Measurements from ENCODE around the gene CDH2.

CDH2 gene

GRCh38 chr18:27983780-27984179, 193.2 kb downstream of the CDH2 start:
- FAIRE-seq, result no peak
- TF ChIP-seq SPI1 (IDR thresholded peaks at IDR 0.05; ENCODE audit: low read depth, low read length), result no peak
- no peak for TF ChIP-seq POLR2AphosphoS5 (IDR thresholded peaks at IDR 0.05; ENCODE audit: low read depth, low read length)
- TF ChIP-seq POLR2A (IDR thresholded peaks at IDR 0.05; ENCODE audit: low read depth, low read length), result no peak
- TF ChIP-seq POU2F2 (IDR thresholded peaks at IDR 0.05; ENCODE audit: low read depth, low read length), result no peak
- TF ChIP-seq PAX5 (IDR thresholded peaks at IDR 0.05; ENCODE audit: insufficient read depth, low read length, severe bottlenecking), result no peak
- no peak for TF ChIP-seq TAF1 (IDR thresholded peaks at IDR 0.05; ENCODE audit: low read depth, low read length)
- no peak for DNase-seq (ENCODE audit: insufficient read length, low spot score)

- no peak for TF ChIP-seq TAF1 (IDR thresholded peaks at IDR 0.05; ENCODE audit: low read depth, low read length)
- no peak for TF ChIP-seq POLR2AphosphoS5 (IDR thresholded peaks at IDR 0.05; ENCODE audit: low read depth, low read length)
- no peak for TF ChIP-seq SPI1 (IDR thresholded peaks at IDR 0.05; ENCODE audit: low read depth, low read length)
- no peak for TF ChIP-seq POLR2A (IDR thresholded peaks at IDR 0.05; ENCODE audit: low read depth, low read length)
- TF ChIP-seq POU2F2 (IDR thresholded peaks at IDR 0.05; ENCODE audit: low read depth, low read length), result no peak
- TF ChIP-seq PAX5 (IDR thresholded peaks at IDR 0.05; ENCODE audit: insufficient read depth, low read length, severe bottlenecking), result no peak
- DNase-seq (ENCODE audit: insufficient read length, low spot score) (no peak), FAIRE-seq (no peak)
These were observed 200.0 kb downstream of the CDH2 start for GRCh38 chr18:27976806-27977408.

GRCh38 chr18:27970321-27970720, 206.6 kb downstream of the CDH2 start:
- DNase-seq (ENCODE audit: insufficient read length, low spot score), result no peak
- TF ChIP-seq TAF1 (IDR thresholded peaks at IDR 0.05; ENCODE audit: low read depth, low read length) (no peak), POU2F2 (IDR thresholded peaks at IDR 0.05; ENCODE audit: low read depth, low read length) (no peak), SPI1 (IDR thresholded peaks at IDR 0.05; ENCODE audit: low read depth, low read length) (no peak), POLR2A (IDR thresholded peaks at IDR 0.05; ENCODE audit: low read depth, low read length) (no peak), POLR2AphosphoS5 (IDR thresholded peaks at IDR 0.05; ENCODE audit: low read depth, low read length) (no peak), PAX5 (IDR thresholded peaks at IDR 0.05; ENCODE audit: insufficient read depth, low read length, severe bottlenecking) (no peak)
- no peak for FAIRE-seq

- TF ChIP-seq POLR2A (IDR thresholded peaks at IDR 0.05; ENCODE audit: low read depth, low read length) (no peak), SPI1 (IDR thresholded peaks at IDR 0.05; ENCODE audit: low read depth, low read length) (no peak), TAF1 (IDR thresholded peaks at IDR 0.05; ENCODE audit: low read depth, low read length) (no peak), PAX5 (IDR thresholded peaks at IDR 0.05; ENCODE audit: insufficient read depth, low read length, severe bottlenecking) (no peak), POU2F2 (IDR thresholded peaks at IDR 0.05; ENCODE audit: low read depth, low read length) (no peak), POLR2AphosphoS5 (IDR thresholded peaks at IDR 0.05; ENCODE audit: low read depth, low read length) (no peak)
- no peak for DNase-seq (ENCODE audit: insufficient read length, low spot score)
- FAIRE-seq, result no peak
These were observed 207.7 kb downstream of the CDH2 start for GRCh38 chr18:27969206-27969605.

- no peak for TF ChIP-seq POLR2A (IDR thresholded peaks at IDR 0.05; ENCODE audit: low read depth, low read length)
- TF ChIP-seq PAX5 (IDR thresholded peaks at IDR 0.05; ENCODE audit: insufficient read depth, low read length, severe bottlenecking), result no peak
- TF ChIP-seq POU2F2 (IDR thresholded peaks at IDR 0.05; ENCODE audit: low read depth, low read length), result no peak
- TF ChIP-seq SPI1 (IDR thresholded peaks at IDR 0.05; ENCODE audit: low read depth, low read length), result no peak
- no peak for TF ChIP-seq TAF1 (IDR thresholded peaks at IDR 0.05; ENCODE audit: low read depth, low read length)
- TF ChIP-seq POLR2AphosphoS5 (IDR thresholded peaks at IDR 0.05; ENCODE audit: low read depth, low read length), result no peak
- FAIRE-seq (no peak), DNase-seq (ENCODE audit: insufficient read length, low spot score) (no peak)
These were observed 208.8 kb downstream of the CDH2 start for GRCh38 chr18:27967913-27968824.

GRCh38 chr18:27966881-27967280, 210.0 kb downstream of the CDH2 start:
- DNase-seq (ENCODE audit: insufficient read length, low spot score) (no peak), FAIRE-seq (no peak)

GRCh38 chr18:27964811-27965210, 212.1 kb downstream of the CDH2 start:
- DNase-seq (ENCODE audit: insufficient read length, low spot score) (no peak), FAIRE-seq (no peak)
- TF ChIP-seq POU2F2 (IDR thresholded peaks at IDR 0.05; ENCODE audit: low read depth, low read length) (no peak), PAX5 (IDR thresholded peaks at IDR 0.05; ENCODE audit: insufficient read depth, low read length, severe bottlenecking) (no peak), TAF1 (IDR thresholded peaks at IDR 0.05; ENCODE audit: low read depth, low read length) (no peak), POLR2A (IDR thresholded peaks at IDR 0.05; ENCODE audit: low read depth, low read length) (no peak), SPI1 (IDR thresholded peaks at IDR 0.05; ENCODE audit: low read depth, low read length) (no peak), POLR2AphosphoS5 (IDR thresholded peaks at IDR 0.05; ENCODE audit: low read depth, low read length) (no peak)

More at GRCh38 chr18:27966881-27967280, 210.0 kb downstream of the CDH2 start:
- TF ChIP-seq POLR2AphosphoS5 (IDR thresholded peaks at IDR 0.05; ENCODE audit: low read depth, low read length), result no peak
- no peak for TF ChIP-seq POU2F2 (IDR thresholded peaks at IDR 0.05; ENCODE audit: low read depth, low read length)
- no peak for TF ChIP-seq POLR2A (IDR thresholded peaks at IDR 0.05; ENCODE audit: low read depth, low read length)
- TF ChIP-seq SPI1 (IDR thresholded peaks at IDR 0.05; ENCODE audit: low read depth, low read length), result no peak
- no peak for TF ChIP-seq TAF1 (IDR thresholded peaks at IDR 0.05; ENCODE audit: low read depth, low read length)
- no peak for TF ChIP-seq PAX5 (IDR thresholded peaks at IDR 0.05; ENCODE audit: insufficient read depth, low read length, severe bottlenecking)

GRCh38 chr18:27959101-27959500, 217.8 kb downstream of the CDH2 start:
- TF ChIP-seq POLR2A (IDR thresholded peaks at IDR 0.05; ENCODE audit: low read depth, low read length) (no peak), PAX5 (IDR thresholded peaks at IDR 0.05; ENCODE audit: insufficient read depth, low read length, severe bottlenecking) (no peak), POLR2AphosphoS5 (IDR thresholded peaks at IDR 0.05; ENCODE audit: low read depth, low read length) (no peak), POU2F2 (IDR thresholded peaks at IDR 0.05; ENCODE audit: low read depth, low read length) (no peak), SPI1 (IDR thresholded peaks at IDR 0.05; ENCODE audit: low read depth, low read length) (no peak), TAF1 (IDR thresholded peaks at IDR 0.05; ENCODE audit: low read depth, low read length) (no peak)
- DNase-seq (ENCODE audit: insufficient read length, low spot score) (no peak), FAIRE-seq (no peak)

- no peak for FAIRE-seq
- TF ChIP-seq PAX5 (IDR thresholded peaks at IDR 0.05; ENCODE audit: insufficient read depth, low read length, severe bottlenecking) (no peak), POLR2AphosphoS5 (IDR thresholded peaks at IDR 0.05; ENCODE audit: low read depth, low read length) (no peak), POLR2A (IDR thresholded peaks at IDR 0.05; ENCODE audit: low read depth, low read length) (no peak), TAF1 (IDR thresholded peaks at IDR 0.05; ENCODE audit: low read depth, low read length) (no peak), POU2F2 (IDR thresholded peaks at IDR 0.05; ENCODE audit: low read depth, low read length) (no peak), SPI1 (IDR thresholded peaks at IDR 0.05; ENCODE audit: low read depth, low read length) (no peak)
- DNase-seq (ENCODE audit: insufficient read length, low spot score), result no peak
These were observed 220.8 kb downstream of the CDH2 start for GRCh38 chr18:27956001-27956640.

Measured in GM12891 (cell line).